Kidney (tissue), 14 donors: Measurements from ENCODE around the gene LIAS. TPM values are rescaled to one million over a fixed set of nuclear protein-coding genes. Genes with fewer than 3 reads are reported as not detected.

ENCODE experiments used
- DNase-seq, 5 donors: peaks; one replicate each; pipeline ENCODE4 v3.0.0-alpha.2; 2013 to 2020
- FAIRE-seq: peaks from 2 replicates; lab custom pipeline; 2012; peaks lifted over from hg19 to GRCh38; lab: Jason Lieb, UNC
- H3K27ac ChIP-seq, 2 donors: one replicate each; pipeline ENCODE4 v1.7.0; 2013; ENCODE audit warnings: low read depth in 2 of 2, low read length in 2 of 2, inconsistent platforms in 1 of 2
- H3K27me3 ChIP-seq: one replicate; pipeline ENCODE4 v1.7.1; 2013; ENCODE audit warnings: low read length, inconsistent platforms; ENCODE audit not compliant: control insufficient read depth, insufficient read depth
- H3K36me3 ChIP-seq, 3 donors: one replicate each; pipeline versions ENCODE4 v1.7.0 to v1.7.1; 2013; ENCODE audit warnings: low read length in 3 of 3, control low read depth in 1 of 3, inconsistent platforms in 1 of 3; ENCODE audit not compliant: insufficient read depth in 3 of 3, control insufficient read depth in 2 of 3
- H3K4me1 ChIP-seq, 3 donors: one replicate each; pipeline versions ENCODE4 v1.7.0 to v1.7.1; 2013; ENCODE audit warnings: low read length in 3 of 3, inconsistent platforms in 1 of 3, low read depth in 1 of 3; ENCODE audit not compliant: control insufficient read depth in 2 of 3, insufficient read depth in 2 of 3
- H3K4me3 ChIP-seq, 3 donors: one replicate each; pipeline versions ENCODE4 v1.7.0 to v1.8.1; 2013; ENCODE audit warnings: low read length in 3 of 3, control low read depth in 1 of 3, inconsistent platforms in 1 of 3
- H3K9ac ChIP-seq, 3 donors: one replicate each; pipeline versions ENCODE4 v1.7.0 to v1.7.1; 2013; ENCODE audit warnings: low read length in 3 of 3, control low read depth in 1 of 3, inconsistent platforms in 1 of 3
- H3K9me3 ChIP-seq, 3 donors: one replicate each; pipeline versions ENCODE4 v1.7.0 to v1.7.1; 2013; ENCODE audit warnings: low read length in 3 of 3, control low read depth in 1 of 3, inconsistent platforms in 1 of 3; ENCODE audit not compliant: control insufficient read depth in 2 of 3, insufficient read depth in 1 of 3
- CTCF ChIP-seq: IDR thresholded peaks from 3 replicates; pipeline ENCODE4 v1.5.1; 2012; ENCODE audit warnings: mild to moderate bottlenecking, moderate library complexity, borderline replicate concordance; ENCODE audit not compliant: insufficient read depth; ENCODE audit errors: extremely low read depth
- intact Hi-C: fragments of 100-400 bp; cut with DNase I; formaldehyde crosslinking; loops from one replicate; pipeline ENCODE4 v1.11.1; 2022
- polyA plus RNA-seq: library from polyadenylated mRNA; stranded (reverse); fragments of 350-450 nt; fragmentation: Illumina TruSeq; extraction: RNeasy Lipid Tissue Mini Kit (QIAGEN cat#74804); gene quantifications from one replicate; pipeline ENCODE4 v1.2.3, GENCODE V29; 2014; ENCODE audit warnings: low read depth, low replicate concordance; ENCODE audit not compliant: insufficient read depth
- total RNA-seq: library from RNA; stranded (reverse); fragmentation: NEBNext Ultra II Directional; extraction: Animal tissue kit (Norgen Biotek cat#: 25700); gene quantifications from one replicate; pipeline ENCODE4 v1.2.1, GENCODE V29; 2021
- donor health status: control.
- donor health status: control.
- donor health status: control.
- donor health status: control.
- donor health status: control.
- donor health status: DM: yes; HTN: yes; CAD: no.
- donor health status: Normal renal cell carcinoma (clear cell type).

LIAS gene
- total and polyA plus RNA-seq, 2 donors from 2014 or later: 14.9 to 30.5 TPM

GRCh38 chr4:39516407-39516966 lies 57.6 kb downstream of the LIAS start:
- H3K36me3 ChIP-seq: peaks cover 3 to 10% (median 4%) of the 10 kb centered on the region in 3 donors
- peaks cover 0 to 5% (median 0%) of the 10 kb centered on the region in 3 donors for H3K4me1 ChIP-seq
- no peak for TF ChIP-seq CTCF
- H3K9me3 ChIP-seq: no peaks in the 10 kb centered on the region
- intact Hi-C loops: no loop called here
- no peak overlapping the region for H3K27ac ChIP-seq
- H3K9ac ChIP-seq: no peak overlapping the region
- no peaks in the 10 kb centered on the region for H3K27me3 ChIP-seq
- no peak for DNase-seq
- no peak for FAIRE-seq
- no peak overlapping the region for H3K4me3 ChIP-seq

DNA sequence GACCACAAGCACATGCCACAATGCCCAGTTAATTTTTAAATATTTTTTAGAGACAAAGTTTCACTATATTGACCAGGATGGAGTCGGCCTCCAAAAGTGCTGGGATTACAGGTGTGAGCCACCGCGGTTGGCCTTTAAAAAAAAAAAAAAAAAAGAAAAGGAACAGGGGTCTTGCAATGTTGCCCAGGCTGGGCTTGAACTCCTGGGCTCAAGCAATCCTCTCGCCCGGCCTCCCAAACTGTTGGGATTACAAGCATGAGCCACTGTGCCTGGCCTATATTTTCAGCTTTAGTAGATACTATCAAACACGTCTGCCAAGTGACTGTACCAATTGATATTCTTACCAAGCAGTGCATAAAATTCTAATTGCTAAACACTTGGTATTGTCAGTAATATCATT lies 59.6 kb downstream of the LIAS start:
- H3K27ac ChIP-seq: no peak overlapping the region
- H3K36me3 ChIP-seq: peaks cover 0 to 5% (median 0%) of the 10 kb centered on the region in 3 donors
- no peak for DNase-seq
- H3K9me3 ChIP-seq: no peaks in the 10 kb centered on the region
- no peak for TF ChIP-seq CTCF
- intact Hi-C loops: no loop called here
- H3K4me3 ChIP-seq: no peak overlapping the region
- H3K4me1 ChIP-seq: peaks cover 0 to 5% (median 0%) of the 10 kb centered on the region in 3 donors
- H3K27me3 ChIP-seq: no peaks in the 10 kb centered on the region
- H3K9ac ChIP-seq: no peak overlapping the region
- FAIRE-seq: no peak

DNA sequence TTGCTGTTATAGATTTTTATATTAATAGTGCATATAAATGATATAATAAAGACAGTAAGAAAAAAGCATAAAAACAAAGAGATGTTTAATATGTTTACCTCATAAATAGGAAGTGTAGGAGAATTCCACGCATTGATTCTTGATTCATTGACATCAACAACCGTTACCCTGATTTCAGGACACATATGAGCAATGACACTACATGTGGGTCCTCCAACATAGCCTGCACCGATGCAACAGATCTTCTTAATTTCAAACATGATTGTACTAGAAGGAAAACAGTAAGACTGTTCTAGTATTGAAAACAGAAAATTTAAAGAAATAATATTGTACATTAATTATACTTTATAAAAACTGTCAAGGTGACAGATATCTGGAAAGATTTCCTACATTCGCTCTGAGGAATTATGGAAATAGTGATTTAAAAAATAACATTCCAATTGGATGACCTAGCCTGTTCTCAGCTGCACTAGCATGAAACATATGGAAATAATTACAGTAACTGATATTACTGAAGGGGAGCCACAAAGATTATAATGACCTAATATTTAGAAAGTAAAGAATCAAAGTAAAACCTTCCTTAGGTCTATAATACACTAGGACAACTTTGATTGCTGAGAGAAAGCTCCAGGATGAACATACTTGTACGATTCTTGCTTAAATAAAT lies 62.5 kb downstream of the LIAS start:
- Histone ChIP-seq H3K9me3 (no peaks in the 10 kb centered on the region), H3K4me1 (peaks cover 0 to 5% (median 0%) of the 10 kb centered on the region in 3 donors), H3K4me3 (no peak overlapping the region), H3K27me3 (no peaks in the 10 kb centered on the region), H3K9ac (no peak overlapping the region), H3K36me3 (peaks cover 0 to 5% (median 0%) of the 10 kb centered on the region in 3 donors), H3K27ac (no peak overlapping the region)
- DNase-seq: peak in 1 of 5 donors; percentile 14
- no peak for TF ChIP-seq CTCF
- intact Hi-C loops: no loop called here
- FAIRE-seq: no peak
